ENCODE results near the gene AAR2.

DNA sequence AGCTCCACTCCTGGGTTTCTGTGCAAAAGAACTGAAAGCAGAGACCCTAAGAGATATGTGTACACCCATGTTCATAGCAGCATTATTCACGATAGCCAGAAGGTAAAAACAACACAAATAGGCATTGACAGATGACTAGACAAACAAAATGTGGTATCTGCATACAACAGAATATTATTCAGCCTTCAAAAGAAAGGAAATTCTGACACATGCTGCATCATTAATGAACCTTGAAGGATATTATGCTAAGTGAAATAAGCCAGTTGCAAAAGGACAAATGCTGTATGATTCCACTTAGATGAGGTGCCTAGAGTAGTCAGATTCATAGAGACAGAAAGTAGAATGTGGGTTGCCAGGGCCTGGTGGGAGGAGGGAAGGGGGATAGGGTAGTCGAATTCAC lies 17.8 kb downstream of the AAR2 start:
- TF ChIP-seq CTCF (IDR thresholded peaks at IDR 0.05; ENCODE audit: low read depth, low read length, missing input control) (no peak), GABPA (IDR thresholded peaks at IDR 0.05 in 1 of 2, conservative IDR thresholded peaks at IDR 0.05 in 1 of 2) (no peak), RAD21 (IDR thresholded peaks at IDR 0.05) (no peak), SP1 (IDR thresholded peaks at IDR 0.05) (no peak), FOXA1 (IDR thresholded peaks at IDR 0.05) (no peak), JUND (IDR thresholded peaks at IDR 0.05) (no peak), RXRA (IDR thresholded peaks at IDR 0.05) (no peak), TAF1 (conservative IDR thresholded peaks at IDR 0.05) (no peak)
- TF ChIP-seq, protein P1, sequence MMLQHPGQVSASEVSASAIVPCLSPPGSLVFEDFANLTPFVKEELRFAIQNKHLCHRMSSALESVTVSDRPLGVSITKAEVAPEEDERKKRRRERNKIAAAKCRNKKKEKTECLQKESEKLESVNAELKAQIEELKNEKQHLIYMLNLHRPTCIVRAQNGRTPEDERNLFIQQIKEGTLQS (IDR thresholded peaks at IDR 0.05): no peak
- TF ChIP-seq, protein P2, sequence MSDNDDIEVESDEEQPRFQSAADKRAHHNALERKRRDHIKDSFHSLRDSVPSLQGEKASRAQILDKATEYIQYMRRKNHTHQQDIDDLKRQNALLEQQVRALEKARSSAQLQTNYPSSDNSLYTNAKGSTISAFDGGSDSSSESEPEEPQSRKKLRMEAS (IDR thresholded peaks at IDR 0.05): no peak
- TF ChIP-seq, protein P3, sequence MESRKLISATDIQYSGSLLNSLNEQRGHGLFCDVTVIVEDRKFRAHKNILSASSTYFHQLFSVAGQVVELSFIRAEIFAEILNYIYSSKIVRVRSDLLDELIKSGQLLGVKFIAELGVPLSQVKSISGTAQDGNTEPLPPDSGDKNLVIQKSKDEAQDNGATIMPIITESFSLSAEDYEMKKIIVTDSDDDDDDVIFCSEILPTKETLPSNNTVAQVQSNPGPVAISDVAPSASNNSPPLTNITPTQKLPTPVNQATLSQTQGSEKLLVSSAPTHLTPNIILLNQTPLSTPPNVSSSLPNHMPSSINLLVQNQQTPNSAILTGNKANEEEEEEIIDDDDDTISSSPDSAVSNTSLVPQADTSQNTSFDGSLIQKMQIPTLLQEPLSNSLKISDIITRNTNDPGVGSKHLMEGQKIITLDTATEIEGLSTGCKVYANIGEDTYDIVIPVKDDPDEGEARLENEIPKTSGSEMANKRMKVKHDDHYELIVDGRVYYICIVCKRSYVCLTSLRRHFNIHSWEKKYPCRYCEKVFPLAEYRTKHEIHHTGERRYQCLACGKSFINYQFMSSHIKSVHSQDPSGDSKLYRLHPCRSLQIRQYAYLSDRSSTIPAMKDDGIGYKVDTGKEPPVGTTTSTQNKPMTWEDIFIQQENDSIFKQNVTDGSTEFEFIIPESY (IDR thresholded peaks at IDR 0.05): no peak
